HCT116 (cell line): ENCODE results near the gene ZDHHC18. TPM values are rescaled to one million over a fixed set of nuclear protein-coding genes. Genes with fewer than 3 reads are reported as not detected.

Experiments
- ATAC-seq: fragments of 200-7000 bp; cut with Tn5 transposase; 2 replicates; pipeline ENCODE4 v1.9.1; 2020; ENCODE audit warnings: mild to moderate bottlenecking, moderate library complexity
- BruUV-seq: library from RNA; stranded (reverse); fragments of 400-500 nt; replicated peaks from 2 replicates; lab custom pipeline; 2021; lab: Mats Ljungman, UMichigan
- CTCF ChIA-PET: fragments of 300-600 bp; sonication (Branson Sonifier 250); formaldehyde crosslinking; loops from one replicate; lab custom pipeline; 2021; ENCODE audit warnings: antibody characterized with exemption; lab: Charles Lee
- POLR2A ChIA-PET: fragments of 300-600, 350-600 bp; sonication (Branson Sonifier 250); formaldehyde crosslinking; loops from one replicate; lab custom pipeline; 2021; ENCODE audit warnings: antibody characterized with exemption; lab: Charles Lee
- RAD21 ChIA-PET, 2 experiments: fragments of 300-600 bp; sonication (Branson Sonifier 250); formaldehyde crosslinking; loops; one replicate each; lab custom pipeline; 2023; ENCODE audit warnings: low total read pairs in 2 of 2; ENCODE audit not compliant: uncharacterized antibody in 2 of 2, unreplicated experiment in 2 of 2, low non-redundant PET in 1 of 2; lab: Charles Lee
- DNase-seq: peaks from one replicate; pipeline ENCODE4 v3.0.0-alpha.2; 2010; ENCODE audit warnings: low read depth, low spot score
- H2AFZ ChIP-seq: fragments of 200-600 bp; shearing (Covaris generic), sonication (generic); 2 replicates; pipeline ENCODE4 v1.6.1; 2017; ENCODE audit warnings: low read depth, mixed run types, mixed read lengths, antibody characterized with exemption, low read length; ENCODE audit not compliant: poor library complexity, severe bottlenecking
- H3K27ac ChIP-seq: 2 replicates; pipeline ENCODE4 v1.5.1; 2012; ENCODE audit warnings: low read depth, low read length
- H3K27me3 ChIP-seq: fragments of 200-600 bp; sonication (generic); 2 replicates; pipeline ENCODE4 v1.6.1; 2016; ENCODE audit warnings: mixed run types, low read length, mixed read lengths; ENCODE audit not compliant: insufficient read depth
- H3K36me3 ChIP-seq, 2 experiments: fragments of 200-500 bp in 1 of 2; fragments of 200-600 bp in 1 of 2; sonication (Bioruptor generic) in 1 of 2; sonication (generic) in 1 of 2; 2 replicates each; pipeline versions ENCODE4 v1.5.1 to v1.6.1; 2014 to 2016; ENCODE audit warnings: low read length in 2 of 2, inconsistent platforms in 1 of 2, mixed read lengths in 1 of 2, mixed run types in 1 of 2; ENCODE audit not compliant: insufficient read depth in 2 of 2, control insufficient read depth in 1 of 2
- H3K4me1 ChIP-seq, 2 experiments: fragments of 200-600 bp in 1 of 2; sonication (generic) in 1 of 2; 2 replicates each; pipeline versions ENCODE4 v1.5.1 to v1.6.1; 2012 to 2017; ENCODE audit warnings: low read length in 2 of 2, inconsistent platforms in 1 of 2, mild to moderate bottlenecking in 1 of 2, mixed read lengths in 1 of 2, mixed run types in 1 of 2, moderate library complexity in 1 of 2; ENCODE audit not compliant: insufficient read depth in 2 of 2, control insufficient read depth in 1 of 2
- H3K4me2 ChIP-seq: fragments of 200-600 bp; sonication (generic); 2 replicates; pipeline ENCODE4 v1.6.1; 2017; ENCODE audit warnings: mixed run types, low read length, mixed read lengths
- H3K4me3 ChIP-seq, 2 experiments: fragments of 200-600 bp in 1 of 2; sonication (generic) in 1 of 2; replicated peaks in 1 of 2; 2 replicates each; pipeline ENCODE4 v1.5.1; 2011 to 2016; ENCODE audit warnings: low read length in 2 of 2, control low read depth in 1 of 2, low read depth in 1 of 2, mild to moderate bottlenecking in 1 of 2, mixed read lengths in 1 of 2, mixed run types in 1 of 2
- H3K79me2 ChIP-seq: fragments of 200-600 bp; sonication (generic); 2 replicates; pipeline ENCODE4 v1.6.1; 2017; ENCODE audit warnings: mild to moderate bottlenecking, mixed run types, low read length, moderate library complexity, mixed read lengths; ENCODE audit not compliant: insufficient read depth
- H3K9ac ChIP-seq: fragments of 200-600 bp; sonication (generic); 2 replicates; pipeline ENCODE4 v1.6.1; 2016; ENCODE audit warnings: low read length, mixed read lengths
- H3K9me2 ChIP-seq: fragments of 200-600 bp; sonication (generic), shearing (Covaris generic); 2 replicates; pipeline ENCODE4 v1.6.1; 2017; ENCODE audit warnings: mixed run types, mild to moderate bottlenecking, moderate library complexity; ENCODE audit not compliant: insufficient read depth
- H3K9me3 ChIP-seq, 2 experiments: fragments of 200-500 bp in 1 of 2; fragments of 200-600 bp in 1 of 2; sonication (Bioruptor generic) in 1 of 2; sonication (generic) in 1 of 2; 2 replicates each; pipeline ENCODE4 v1.6.1; 2014 to 2017; ENCODE audit warnings: low read length in 2 of 2, mixed read lengths in 2 of 2, inconsistent platforms in 1 of 2, low read depth in 1 of 2, mild to moderate bottlenecking in 1 of 2, mixed run types in 1 of 2, moderate library complexity in 1 of 2; ENCODE audit not compliant: control insufficient read depth in 1 of 2, insufficient read depth in 1 of 2
- H4K20me1 ChIP-seq: fragments of 200-600 bp; sonication (generic), shearing (Covaris generic); 2 replicates; pipeline ENCODE4 v1.6.1; 2017; ENCODE audit warnings: mixed run types, mild to moderate bottlenecking, moderate library complexity; ENCODE audit not compliant: insufficient read depth
- CBX3 ChIP-seq: IDR thresholded peaks from 2 replicates; pipeline ENCODE4 v1.6.1; 2012; ENCODE audit warnings: low read depth
- CEBPB ChIP-seq: IDR thresholded peaks from 2 replicates; pipeline ENCODE4 v1.6.1; 2012; ENCODE audit warnings: low read depth
- CTCF ChIP-seq, 3 experiments: fragments of 200-600 bp in 1 of 3; sonication (generic) in 1 of 3; IDR thresholded peaks in 2 of 3; conservative IDR thresholded peaks in 1 of 3; 2 replicates each; pipeline ENCODE4 v1.5.1; 2012 to 2017; ENCODE audit warnings: low read depth in 2 of 3, low read length in 2 of 3, antibody characterized with exemption in 1 of 3, borderline replicate concordance in 1 of 3, control low read depth in 1 of 3, mild to moderate bottlenecking in 1 of 3, mixed read lengths in 1 of 3, mixed run types in 1 of 3, moderate library complexity in 1 of 3; ENCODE audit not compliant: insufficient read depth in 1 of 3
- EGR1 ChIP-seq: IDR thresholded peaks from 2 replicates; pipeline ENCODE4 v1.6.1; 2012; ENCODE audit warnings: low read depth
- ELF1 ChIP-seq: IDR thresholded peaks from 2 replicates; pipeline ENCODE4 v1.6.1; 2012; ENCODE audit warnings: low read depth, borderline replicate concordance
- EZH2 ChIP-seq: fragments of 200-600 bp; sonication (generic); IDR thresholded peaks from 2 replicates; pipeline ENCODE4 v1.6.1; 2017; ENCODE audit warnings: antibody characterized with exemption, mixed run types
- FOSL1 ChIP-seq: IDR thresholded peaks from 2 replicates; pipeline ENCODE4 v1.6.1; 2012; ENCODE audit warnings: low read depth
- JUND ChIP-seq: IDR thresholded peaks from 2 replicates; pipeline ENCODE4 v1.6.1; 2012
- POLR2A ChIP-seq: IDR thresholded peaks from 2 replicates; pipeline ENCODE4 v1.7.0; 2011; ENCODE audit warnings: borderline replicate concordance; ENCODE audit not compliant: insufficient read depth, insufficient read length; ENCODE audit errors: extremely low read depth
- POLR2AphosphoS5 ChIP-seq: IDR thresholded peaks from 2 replicates; pipeline ENCODE4 v1.6.1; 2011; ENCODE audit warnings: mild to moderate bottlenecking, low read depth, low read length, moderate library complexity
- REST ChIP-seq: IDR thresholded peaks from 2 replicates; pipeline ENCODE4 v1.6.1; 2012; ENCODE audit warnings: low read depth
- SRF ChIP-seq: IDR thresholded peaks from 2 replicates; pipeline ENCODE4 v1.6.1; 2012; ENCODE audit warnings: low read depth
- TCF7L2 ChIP-seq: IDR thresholded peaks from 2 replicates; pipeline ENCODE4 v1.7.0; 2011; ENCODE audit warnings: borderline replicate concordance, inconsistent platforms; ENCODE audit not compliant: insufficient read depth, insufficient read length; ENCODE audit errors: extremely low read depth
- YY1 ChIP-seq: IDR thresholded peaks from 2 replicates; pipeline ENCODE4 v1.6.1; 2011; ENCODE audit warnings: low read length, low read depth, moderate library complexity, mild to moderate bottlenecking; ENCODE audit not compliant: insufficient replicate concordance; ENCODE audit errors: extremely low read depth
- ZBTB33 ChIP-seq: IDR thresholded peaks from 2 replicates; pipeline ENCODE4 v1.6.1; 2011; ENCODE audit warnings: mild to moderate bottlenecking, low read length, moderate library complexity; ENCODE audit not compliant: insufficient replicate concordance; ENCODE audit errors: extremely low read depth
- ZFX ChIP-seq: fragments of 450-650 bp; IDR thresholded peaks from 2 replicates; pipeline ENCODE4 v1.6.1; 2017
- ZNF274 ChIP-seq: fragments of 200-500 bp; sonication (Bioruptor generic); IDR thresholded peaks from 2 replicates; pipeline ENCODE4 v1.6.1; 2014; ENCODE audit warnings: mild to moderate bottlenecking, low read depth, low read length, inconsistent platforms
- intact Hi-C: fragments of 100-400 bp; cut with micrococcal nuclease; formaldehyde crosslinking; loops from 2 replicates; pipeline ENCODE4 v1.10.0; 2022
- total RNA-seq: library from RNA; stranded (reverse); gene quantifications from one replicate; pipeline ENCODE4 v1.2.1, GENCODE V29; 2021; ENCODE audit not compliant: unreplicated experiment

The ZDHHC18 gene
- total RNA-seq, 1 experiment from 2014 or later: 24.4 TPM

- H3K4me1 ChIP-seq: no peaks in the 10 kb centered on the region
- H4K20me1 ChIP-seq: no peaks in the 10 kb centered on the region
- no peak for DNase-seq
- POLR2A ChIA-PET: no interaction called here
- no peaks in the 10 kb centered on the region for H3K9me3 ChIP-seq
- no peak overlapping the region for H3K9ac ChIP-seq
- H3K4me2 ChIP-seq: no peak overlapping the region
- BruUV-seq: no TSS peak
- H2AFZ ChIP-seq: no peak overlapping the region
- H3K9me2 ChIP-seq: no peaks in the 10 kb centered on the region
- peaks cover 10% of the 10 kb centered on the region; the same call in 1 of the 2 replicates for H3K79me2 ChIP-seq
- H3K27ac ChIP-seq: no peak overlapping the region
- intact Hi-C loops: no loop called here
- RAD21 ChIA-PET: no interaction called here
- no peaks in the 10 kb centered on the region for H3K27me3 ChIP-seq
- H3K36me3 ChIP-seq: peaks cover 21 to 36% of the 10 kb centered on the region in 2 experiments; a peak in 3 of 4 replicates
- CTCF ChIA-PET: no interaction called here
- H3K4me3 ChIP-seq: no peak overlapping the region
- no peak for ATAC-seq
- TF ChIP-seq ZFX (no peak), ZBTB33 (no peak), YY1 (no peak), CTCF (IDR thresholded peaks at IDR 0.05 in 2 of 3, conservative IDR thresholded peaks at IDR 0.05 in 1 of 3; ENCODE audit: borderline replicate concordance in 1 of 3, insufficient read depth in 1 of 3, low read depth in 2 of 3, low read length in 2 of 3) (no peak), CBX3 (no peak), REST (no peak), POLR2AphosphoS5 (no peak), CEBPB (no peak), EGR1 (no peak), JUND (no peak), ZNF274 (no peak), ELF1 (no peak), FOSL1 (no peak), EZH2 (no peak), TCF7L2 (no peak), POLR2A (no peak), SRF (no peak)
Observed at GRCh38 chr1:26839339-26839722, 12.8 kb downstream of the ZDHHC18 start.
